NCI-H2081 treated with DMSO at 0.1 percent for 48 hours (cell line): Measurements from ENCODE around the gene SLC4A5.
A peak's percentile ranks its signal among the peaks of the same experiment; 100 is the strongest.
"Not testable (repeated sequence)": the region's sequence is repeated elsewhere in the genome, so short reads cannot be mapped to it uniquely, and the experiment has no call there.

Source experiments
- DNase-seq: peaks from one replicate; lab custom pipeline; 2025; lab: John Stamatoyannopoulos, UW

The SLC4A5 gene

GRCh38 chr2:74364533-74365505 lies 21.6 kb upstream of the SLC4A5 start:
- no peak for DNase-seq

- no peak for DNase-seq
Measured at GRCh38 chr2:74361327-74361726, 18.1 kb upstream of the SLC4A5 start.

GRCh38 chr2:74357627-74358026 lies 14.4 kb upstream of the SLC4A5 start:
- no peak for DNase-seq

- no peak for DNase-seq
Measured at GRCh38 chr2:74349889-74350288, 6.7 kb upstream of the SLC4A5 start.

GRCh38 chr2:74347742-74348141 lies 4.5 kb upstream of the SLC4A5 start:
- DNase-seq: no peak

GRCh38 chr2:74347303-74347702 lies 4.1 kb upstream of the SLC4A5 start:
- no peak for DNase-seq

GRCh38 chr2:74345272-74345943 lies 2.2 kb upstream of the SLC4A5 start:
- no peak for DNase-seq

- not testable (repeated sequence) for DNase-seq
Measured at GRCh38 chr2:74336227-74336626, 7.0 kb downstream of the SLC4A5 start.

GRCh38 chr2:74334931-74335333 lies 8.3 kb downstream of the SLC4A5 start:
- DNase-seq: peak; percentile 25

- DNase-seq: no peak
Measured at GRCh38 chr2:74333896-74334586, 9.2 kb downstream of the SLC4A5 start.

GRCh38 chr2:74333175-74333574 lies 10.0 kb downstream of the SLC4A5 start:
- DNase-seq: no peak

GRCh38 chr2:74332550-74333174 lies 10.6 kb downstream of the SLC4A5 start:
- DNase-seq: no peak

- DNase-seq: no peak
Measured at GRCh38 chr2:74328573-74328972, 14.6 kb downstream of the SLC4A5 start.

GRCh38 chr2:74328074-74328473 lies 15.1 kb downstream of the SLC4A5 start:
- DNase-seq: no peak

GRCh38 chr2:74327627-74328026 lies 15.6 kb downstream of the SLC4A5 start:
- no peak for DNase-seq

- no peak for DNase-seq
Measured at GRCh38 chr2:74327199-74327598, 16.0 kb downstream of the SLC4A5 start.

GRCh38 chr2:74325815-74326214 lies 17.4 kb downstream of the SLC4A5 start:
- no peak for DNase-seq

GRCh38 chr2:74321737-74322136 lies 21.5 kb downstream of the SLC4A5 start:
- DNase-seq: no peak

- no peak for DNase-seq
Measured at GRCh38 chr2:74317701-74318100, 25.5 kb downstream of the SLC4A5 start.

- no peak for DNase-seq
Measured at GRCh38 chr2:74316627-74317295, 26.5 kb downstream of the SLC4A5 start.

- no peak for DNase-seq
Measured at GRCh38 chr2:74314107-74314506, 29.1 kb downstream of the SLC4A5 start.

- DNase-seq: no peak
Measured at GRCh38 chr2:74313497-74313896, 29.7 kb downstream of the SLC4A5 start.
